HepG2 (cell line): Measurements from ENCODE around the gene SAMD4A. TPM values are rescaled to one million over a fixed set of nuclear protein-coding genes. Genes with fewer than 3 reads are reported as not detected.

Experiments
- ATF2 ChIP-seq: sonication (generic); formaldehyde crosslinking; IDR thresholded peaks from 2 replicates; pipeline ENCODE4 v1.4.0; 2020; ENCODE audit warnings: missing genetic modification reagents
- EP300 ChIP-seq, 3 experiments: sonication (generic) in 1 of 3; formaldehyde crosslinking in 1 of 3; IDR thresholded peaks; 2 replicates each; pipeline versions ENCODE4 v1.5.1 to v1.6.1; 2011 to 2020; ENCODE audit warnings: low read depth in 2 of 3, low read length in 2 of 3, borderline replicate concordance in 1 of 3, improper control_type of control experiment in 1 of 3, mild to moderate bottlenecking in 1 of 3, missing genetic modification reagents in 1 of 3, moderate library complexity in 1 of 3
- FOSL2 ChIP-seq: sonication (generic); formaldehyde crosslinking; IDR thresholded peaks from 2 replicates; pipeline ENCODE4 v1.4.0; 2020; ENCODE audit warnings: missing genetic modification reagents
- HNF1A ChIP-seq, 2 experiments: sonication (generic) in 1 of 2; formaldehyde crosslinking in 1 of 2; IDR thresholded peaks; 2 replicates each; pipeline versions ENCODE4 v1.4.0 to v1.6.1; 2016 to 2020; ENCODE audit warnings: borderline replicate concordance in 1 of 2, low read depth in 1 of 2, mild to moderate bottlenecking in 1 of 2, missing genetic modification reagents in 1 of 2
- IRF2 ChIP-seq: IDR thresholded peaks from 2 replicates; pipeline ENCODE4 v1.6.1; 2018; ENCODE audit warnings: missing genetic modification reagents, missing compliant biosample characterization
- ISL2 ChIP-seq: sonication (generic); formaldehyde crosslinking; IDR thresholded peaks from 2 replicates; pipeline ENCODE4 v1.5.0; 2020; ENCODE audit warnings: missing genetic modification reagents
- JUND ChIP-seq: sonication (generic); formaldehyde crosslinking; IDR thresholded peaks from 2 replicates; pipeline ENCODE4 v1.8.0; 2022; ENCODE audit warnings: mild to moderate bottlenecking, missing genetic modification reagents
- LCORL ChIP-seq, 2 experiments: fragments of 450-650 bp in 1 of 2; sonication (generic) in 1 of 2; formaldehyde crosslinking in 1 of 2; IDR thresholded peaks; 2 replicates each; pipeline versions ENCODE4 v1.5.0 to v1.6.1; 2017 to 2020; ENCODE audit warnings: antibody characterized with exemption in 1 of 2, missing genetic modification reagents in 1 of 2
- MED1 ChIP-seq: sonication (generic); formaldehyde crosslinking; IDR thresholded peaks from 2 replicates; pipeline ENCODE4 v1.4.0; 2020; ENCODE audit warnings: missing genetic modification reagents
- MEIS2 ChIP-seq: sonication (generic); formaldehyde crosslinking; IDR thresholded peaks from 2 replicates; pipeline ENCODE4 v1.9.0; 2021; ENCODE audit warnings: mild to moderate bottlenecking, missing genetic modification reagents
- MIER3 ChIP-seq: IDR thresholded peaks from 2 replicates; pipeline ENCODE4 v1.6.1; 2016; ENCODE audit warnings: missing compliant biosample characterization, borderline replicate concordance
- NCOA2 ChIP-seq: sonication (generic); formaldehyde crosslinking; IDR thresholded peaks from 2 replicates; pipeline ENCODE4 v1.8.0; 2022; ENCODE audit warnings: inconsistent platforms
- NR2F6 ChIP-seq, 2 experiments: IDR thresholded peaks; 2 replicates each; pipeline ENCODE4 v1.6.1; 2016; ENCODE audit warnings: antibody characterized with exemption in 1 of 2, mild to moderate bottlenecking in 1 of 2
- SALL1 ChIP-seq: sonication (generic); formaldehyde crosslinking; IDR thresholded peaks from 2 replicates; pipeline ENCODE4 v1.8.0; 2022; ENCODE audit warnings: mild to moderate bottlenecking, missing genetic modification reagents
- SAP130 ChIP-seq: IDR thresholded peaks from 2 replicates; pipeline ENCODE4 v1.6.1; 2016; ENCODE audit warnings: low read depth
- SMAD1 ChIP-seq: sonication (generic); formaldehyde crosslinking; IDR thresholded peaks from 2 replicates; pipeline ENCODE4 v1.4.0; 2020; ENCODE audit warnings: missing genetic modification reagents, low read depth, mild to moderate bottlenecking, borderline replicate concordance
- TEAD3 ChIP-seq: optimal IDR thresholded peaks from 2 replicates; pipeline ENCODE3; 2016; ENCODE audit warnings: borderline replicate concordance
- ZFP90 ChIP-seq: sonication (generic); formaldehyde crosslinking; IDR thresholded peaks from 2 replicates; pipeline ENCODE4 v1.8.0; 2022; ENCODE audit warnings: missing genetic modification reagents, mild to moderate bottlenecking, inconsistent platforms, borderline replicate concordance
- ZNF614 ChIP-seq: IDR thresholded peaks from 2 replicates; pipeline ENCODE4 v1.6.1; 2018; ENCODE audit warnings: missing biosample characterization, missing genetic modification reagents, inconsistent platforms, borderline replicate concordance
- polyA plus RNA-seq, 8 experiments: library from polyadenylated mRNA; depleted of rRNA in 3 of 8; stranded (reverse) in 7 of 8; unstranded in 1 of 8; fragments of >200 nt; fragmentation: Illumina TruSeq in 4 of 8; extraction: Trizol in 4 of 8; gene quantifications; 2 replicates each; pipeline versions ENCODE4 v1.2.1 to v1.2.3, GENCODE V29; 2011 to 2016; ENCODE audit warnings: low read depth in 4 of 8, missing spikeins in 1 of 8, mixed read lengths in 1 of 8; ENCODE audit not compliant: insufficient read depth in 1 of 8
- total RNA-seq, 5 experiments: library from RNA; depleted of rRNA; stranded (reverse); fragments of >200 nt; fragmentation: Illumina TruSeq; extraction: Trizol; gene quantifications; 2 replicates each; pipeline ENCODE4 v1.2.3, GENCODE V29; 2016; ENCODE audit warnings: low read depth in 1 of 5
- TF ChIP-seq, protein P1 (sequence below): IDR thresholded peaks from 2 replicates; pipeline ENCODE4 v1.6.1; 2016; ENCODE audit warnings: mild to moderate bottlenecking
- TF ChIP-seq, protein P2 (sequence below): sonication (generic); formaldehyde crosslinking; IDR thresholded peaks from 2 replicates; pipeline ENCODE4 v1.8.0; 2022; ENCODE audit warnings: mild to moderate bottlenecking, missing genetic modification reagents, borderline replicate concordance

SAMD4A gene
- total and polyA plus RNA-seq, 2 of the 13 experiments (the other 11 are each of a cell fraction or from before 2014, with no cell fraction given) = 11.8 to 13.0 TPM

GRCh38 chr14:54652188-54652587, 85.3 kb downstream of the SAMD4A start (continued):
- TF ChIP-seq MIER3 (CRISPR knock-in tag) = no peak
- peak in 1 of 2 experiments; percentile 76; a peak in 2 of 4 replicates for TF ChIP-seq EP300 (IDR thresholded peaks at IDR 0.05; ENCODE audit: low read depth in 2 of 2, low read length in 2 of 2)
- TF ChIP-seq EP300 (CRISPR knock-in tag; IDR thresholded peaks at IDR 0.05; ENCODE audit: borderline replicate concordance) = 0 out of 2 replicates have a peak, but pooled peaks have one; percentile 36
- TF ChIP-seq, protein P1, sequence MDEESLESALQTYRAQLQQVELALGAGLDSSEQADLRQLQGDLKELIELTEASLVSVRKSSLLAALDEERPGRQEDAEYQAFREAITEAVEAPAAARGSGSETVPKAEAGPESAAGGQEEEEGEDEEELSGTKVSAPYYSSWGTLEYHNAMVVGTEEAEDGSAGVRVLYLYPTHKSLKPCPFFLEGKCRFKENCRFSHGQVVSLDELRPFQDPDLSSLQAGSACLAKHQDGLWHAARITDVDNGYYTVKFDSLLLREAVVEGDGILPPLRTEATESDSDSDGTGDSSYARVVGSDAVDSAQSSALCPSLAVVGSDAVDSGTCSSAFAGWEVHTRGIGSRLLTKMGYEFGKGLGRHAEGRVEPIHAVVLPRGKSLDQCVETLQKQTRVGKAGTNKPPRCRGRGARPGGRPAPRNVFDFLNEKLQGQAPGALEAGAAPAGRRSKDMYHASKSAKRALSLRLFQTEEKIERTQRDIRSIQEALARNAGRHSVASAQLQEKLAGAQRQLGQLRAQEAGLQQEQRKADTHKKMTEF (CRISPR knock-in tag) = 0 out of 2 replicates have a peak, but pooled peaks have one; percentile 17
- no peak for TF ChIP-seq NR2F6 (IDR thresholded peaks at IDR 0.05)
- TF ChIP-seq NR2F6 (CRISPR knock-in tag; IDR thresholded peaks at IDR 0.05) = 0 out of 2 replicates have a peak, but pooled peaks have one; percentile 54
- peak; percentile 54; the same call in 1 of the 2 replicates for TF ChIP-seq IRF2 (CRISPR knock-in tag)
- peak; percentile 92 for TF ChIP-seq FOSL2 (CRISPR knock-in tag)
- no peak for TF ChIP-seq LCORL (IDR thresholded peaks at IDR 0.05)
- peak; percentile 50; the same call in 1 of the 2 replicates for TF ChIP-seq LCORL (CRISPR knock-in tag; IDR thresholded peaks at IDR 0.05)
- peak; percentile 94 for TF ChIP-seq ATF2 (CRISPR knock-in tag)
- TF ChIP-seq, protein P2, sequence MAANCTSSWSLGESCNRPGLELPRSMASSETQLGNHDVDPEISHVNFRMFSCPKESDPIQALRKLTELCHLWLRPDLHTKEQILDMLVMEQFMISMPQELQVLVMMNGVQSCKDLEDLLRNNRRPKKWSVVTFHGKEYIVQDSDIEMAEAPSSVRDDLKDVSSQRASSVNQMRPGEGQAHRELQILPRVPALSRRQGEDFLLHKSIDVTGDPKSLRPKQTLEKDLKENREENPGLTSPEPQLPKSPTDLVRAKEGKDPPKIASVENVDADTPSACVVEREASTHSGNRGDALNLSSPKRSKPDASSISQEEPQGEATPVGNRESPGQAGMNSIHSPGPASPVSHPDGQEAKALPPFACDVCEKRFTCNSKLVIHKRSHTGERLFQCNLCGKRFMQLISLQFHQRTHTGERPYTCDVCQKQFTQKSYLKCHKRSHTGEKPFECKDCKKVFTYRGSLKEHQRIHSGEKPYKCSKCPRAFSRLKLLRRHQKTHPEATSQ (CRISPR knock-in tag) = no peak
- TF ChIP-seq ZFP90 (CRISPR knock-in tag) = no peak
- TF ChIP-seq ZNF614 (CRISPR knock-in tag) = 0 out of 2 replicates have a peak, but pooled peaks have one; percentile 38
- peak; percentile 37; the same call in 1 of the 2 replicates for TF ChIP-seq SALL1 (CRISPR knock-in tag)
- peak; percentile 63; the same call in 1 of the 2 replicates for TF ChIP-seq MED1 (CRISPR knock-in tag)
- no peak for TF ChIP-seq ISL2 (CRISPR knock-in tag)
- TF ChIP-seq HNF1A (IDR thresholded peaks at IDR 0.05; ENCODE audit: low read depth) = no peak
- TF ChIP-seq HNF1A (CRISPR knock-in tag; IDR thresholded peaks at IDR 0.05; ENCODE audit: borderline replicate concordance) = no peak
- no peak for TF ChIP-seq MEIS2 (CRISPR knock-in tag)
- TF ChIP-seq SAP130 (CRISPR knock-in tag) = peak; percentile 69
- TF ChIP-seq SMAD1 (CRISPR knock-in tag) = no peak
- peak; percentile 58; the same call in 1 of the 2 replicates for TF ChIP-seq NCOA2 (CRISPR knock-in tag)
- TF ChIP-seq TEAD3 (CRISPR knock-in tag) = peak; percentile 99
- TF ChIP-seq JUND (CRISPR knock-in tag) = peak; percentile 84
